ENCODE data around the gene ANKRD16. TPM values are rescaled to one million over a fixed set of nuclear protein-coding genes. Genes with fewer than 3 reads are reported as not detected.

The ANKRD16 gene
- total RNA-seq, 1 donor from 2014 or later: 15.2 TPM

GRCh38 chr10:5902511-5903274 lies 13.0 kb upstream of the ANKRD16 start:
- H3K36me3 Mint-ChIP-seq: peaks cover 34% of the 10 kb centered on the region
- TF ChIP-seq CTCF (IDR thresholded peaks at IDR 0.05; ENCODE audit: unreplicated experiment): no peak
- no peak for DNase-seq (ENCODE audit: low spot score in 2 of 2, unreplicated experiment in 2 of 2)
- no peak overlapping the region for H3K4me3 Mint-ChIP-seq
- no peaks in the 10 kb centered on the region for H3K27me3 Mint-ChIP-seq (ENCODE audit: low read depth)
- H3K4me1 Mint-ChIP-seq: peaks cover under 1% of the 10 kb centered on the region
- H3K9me3 Mint-ChIP-seq: peaks cover 4% of the 10 kb centered on the region
- H3K27ac Mint-ChIP-seq: no peak overlapping the region

- Mint-ChIP-seq H3K36me3 (peaks cover 40% of the 10 kb centered on the region), H3K4me3 (no peak overlapping the region), H3K27me3 (ENCODE audit: low read depth) (no peaks in the 10 kb centered on the region), H3K27ac (no peak overlapping the region), H3K9me3 (peaks cover 9% of the 10 kb centered on the region), H3K4me1 (no peaks in the 10 kb centered on the region)
- TF ChIP-seq CTCF (IDR thresholded peaks at IDR 0.05; ENCODE audit: unreplicated experiment): no peak
- no peak for DNase-seq (ENCODE audit: low spot score in 2 of 2, unreplicated experiment in 2 of 2)
Observed at GRCh38 chr10:5900247-5900646, 10.6 kb upstream of the ANKRD16 start.

- no peak overlapping the region for H3K4me3 Mint-ChIP-seq
- DNase-seq (ENCODE audit: low spot score in 2 of 2, unreplicated experiment in 2 of 2): no peak
- TF ChIP-seq CTCF (IDR thresholded peaks at IDR 0.05; ENCODE audit: unreplicated experiment): no peak
- no peaks in the 10 kb centered on the region for H3K27me3 Mint-ChIP-seq (ENCODE audit: low read depth)
- peaks cover 40% of the 10 kb centered on the region for H3K36me3 Mint-ChIP-seq
- no peak overlapping the region for H3K27ac Mint-ChIP-seq
- H3K4me1 Mint-ChIP-seq: peaks cover 2% of the 10 kb centered on the region
- peaks cover 9% of the 10 kb centered on the region for H3K9me3 Mint-ChIP-seq
Observed at GRCh38 chr10:5898163-5898562, 8.5 kb upstream of the ANKRD16 start.

GRCh38 chr10:5897504-5897903 lies 7.8 kb upstream of the ANKRD16 start:
- H3K4me1 Mint-ChIP-seq: peaks cover 6% of the 10 kb centered on the region
- DNase-seq (ENCODE audit: low spot score in 2 of 2, unreplicated experiment in 2 of 2): no peak
- H3K4me3 Mint-ChIP-seq: no peak overlapping the region
- H3K27ac Mint-ChIP-seq: no peak overlapping the region
- no peaks in the 10 kb centered on the region for H3K27me3 Mint-ChIP-seq (ENCODE audit: low read depth)
- H3K36me3 Mint-ChIP-seq: peaks cover 40% of the 10 kb centered on the region
- peaks cover 9% of the 10 kb centered on the region for H3K9me3 Mint-ChIP-seq
- no peak for TF ChIP-seq CTCF (IDR thresholded peaks at IDR 0.05; ENCODE audit: unreplicated experiment)

- H3K27me3 Mint-ChIP-seq (ENCODE audit: low read depth): no peaks in the 10 kb centered on the region
- no peak overlapping the region for H3K27ac Mint-ChIP-seq
- H3K9me3 Mint-ChIP-seq: peaks cover 9% of the 10 kb centered on the region
- H3K4me3 Mint-ChIP-seq: no peak overlapping the region
- H3K36me3 Mint-ChIP-seq: peaks cover 40% of the 10 kb centered on the region
- TF ChIP-seq CTCF (IDR thresholded peaks at IDR 0.05; ENCODE audit: unreplicated experiment): no peak
- H3K4me1 Mint-ChIP-seq: peaks cover 11% of the 10 kb centered on the region
- no peak for DNase-seq (ENCODE audit: low spot score in 2 of 2, unreplicated experiment in 2 of 2)
Observed at GRCh38 chr10:5897053-5897340, 7.3 kb upstream of the ANKRD16 start.

All from mesothelial cell of epicardium (in vitro differentiated cells).